SIG-M5 (cell line): ENCODE data around the gene CNNM2.
"Not testable (repeated sequence)": the region's sequence is repeated elsewhere in the genome, so short reads cannot be mapped to it uniquely, and the experiment has no call there.

Experiments
- DNase-seq: peaks from one replicate; lab custom pipeline; 2025; lab: John Stamatoyannopoulos, UW

Gene CNNM2

GRCh38 chr10:103040418-103040817 lies 122.3 kb downstream of the CNNM2 start:
- no peak for DNase-seq

GRCh38 chr10:103041391-103041790 lies 123.3 kb downstream of the CNNM2 start:
- no peak for DNase-seq

GRCh38 chr10:103042129-103042528 lies 124.0 kb downstream of the CNNM2 start:
- no peak for DNase-seq

GRCh38 chr10:103042908-103043307 lies 124.8 kb downstream of the CNNM2 start:
- no peak for DNase-seq

- DNase-seq: no peak
Observed at GRCh38 chr10:103044942-103045489, 126.9 kb downstream of the CNNM2 start.

- DNase-seq: no peak
Observed at GRCh38 chr10:103045961-103046360, 127.9 kb downstream of the CNNM2 start.

GRCh38 chr10:103047381-103047780 lies 129.3 kb downstream of the CNNM2 start:
- DNase-seq: no peak

- no peak for DNase-seq
Observed at GRCh38 chr10:103049237-103049636, 131.1 kb downstream of the CNNM2 start.

GRCh38 chr10:103053659-103054581 lies 135.8 kb downstream of the CNNM2 start:
- no peak for DNase-seq

- DNase-seq: no peak
Observed at GRCh38 chr10:103054621-103055020, 136.5 kb downstream of the CNNM2 start.

GRCh38 chr10:103055105-103055504 lies 137.0 kb downstream of the CNNM2 start:
- no peak for DNase-seq

GRCh38 chr10:103058034-103058433 lies 139.9 kb downstream of the CNNM2 start:
- DNase-seq: no peak

- DNase-seq: no peak
Observed at GRCh38 chr10:103060575-103060974, 142.5 kb downstream of the CNNM2 start.

GRCh38 chr10:103062854-103063590 lies 144.9 kb downstream of the CNNM2 start:
- no peak for DNase-seq

- no peak for DNase-seq
Observed at GRCh38 chr10:103064956-103065355, 146.9 kb downstream of the CNNM2 start.

GRCh38 chr10:103066141-103067098 lies 148.3 kb downstream of the CNNM2 start:
- no peak for DNase-seq

- not testable (repeated sequence) for DNase-seq
Observed at GRCh38 chr10:103067099-103067477, 149.0 kb downstream of the CNNM2 start.

- no peak for DNase-seq
Observed at GRCh38 chr10:103067484-103067883, 149.4 kb downstream of the CNNM2 start.

GRCh38 chr10:103067956-103068355 lies 149.9 kb downstream of the CNNM2 start:
- no peak for DNase-seq

- no peak for DNase-seq
Observed at GRCh38 chr10:103069453-103070331, 151.6 kb downstream of the CNNM2 start.

GRCh38 chr10:103072276-103072675 lies 154.2 kb downstream of the CNNM2 start:
- no peak for DNase-seq
